ENCODE results near the gene HNF1B.

DNA sequence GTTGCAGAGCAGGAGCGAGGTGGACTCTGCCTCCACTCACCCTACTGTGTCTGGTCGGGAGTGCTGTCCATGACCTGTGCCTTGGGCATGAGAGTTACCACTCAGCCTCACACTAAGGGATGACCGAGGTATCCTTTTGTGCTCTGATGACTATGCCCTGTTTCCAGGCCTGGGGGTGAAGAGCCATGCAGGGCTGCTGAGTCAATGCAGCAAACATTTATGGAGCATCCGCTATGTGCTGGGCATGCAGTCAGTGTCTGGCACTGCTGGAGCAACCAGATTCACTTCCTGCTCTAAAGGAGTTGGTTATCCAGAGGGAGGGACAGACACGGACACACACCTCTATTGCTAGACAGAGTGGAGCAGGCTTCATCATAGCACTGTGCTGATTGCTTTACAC, 7.6 kb upstream of the HNF1B start:
- TF ChIP-seq CTBP1 (IDR thresholded peaks at IDR 0.05; ENCODE audit: borderline replicate concordance) (no peak), TARDBP (IDR thresholded peaks at IDR 0.05) (no peak), ZNF384 (IDR thresholded peaks at IDR 0.05) (no peak), SUZ12 (IDR thresholded peaks at IDR 0.05) (no peak), FOXA1 (IDR thresholded peaks at IDR 0.05) (no peak)

All from HEK293T (cell line).